Upper lobe of right lung (tissue), 1 donor: ENCODE measurements around the gene SCRG1. TPM values are rescaled to one million over a fixed set of nuclear protein-coding genes. Genes with fewer than 3 reads are reported as not detected.

Experiments
- ATAC-seq: fragments of 200-7000 bp; cut with Tn5 transposase; one replicate; pipeline ENCODE4 v1.9.1; 2020; ENCODE audit warnings: mild to moderate bottlenecking, moderate library complexity
- DNase-seq: peaks from one replicate; pipeline ENCODE4 v3.0.0-alpha.2; 2020
- H3K27ac ChIP-seq: fragments of 200-600 bp; one replicate; pipeline ENCODE4 v1.8.0; 2022
- H3K27me3 ChIP-seq: fragments of 200-600 bp; one replicate; pipeline ENCODE4 v1.8.0; 2022; ENCODE audit warnings: mild to moderate bottlenecking
- H3K36me3 ChIP-seq: fragments of 200-600 bp; one replicate; pipeline ENCODE4 v1.8.0; 2022
- H3K4me1 ChIP-seq: fragments of 200-600 bp; one replicate; pipeline ENCODE4 v1.8.0; 2022
- H3K4me3 ChIP-seq: fragments of 200-600 bp; one replicate; pipeline ENCODE4 v1.8.0; 2022; ENCODE audit warnings: mild to moderate bottlenecking
- H3K9me3 ChIP-seq: fragments of 200-600 bp; one replicate; pipeline ENCODE4 v1.8.0; 2022
- CTCF ChIP-seq: fragments of 200-600 bp; IDR thresholded peaks from one replicate; pipeline ENCODE4 v1.8.0; 2022; ENCODE audit warnings: antibody characterized with exemption
- intact Hi-C: fragments of 100-400 bp; cut with DNase I; formaldehyde crosslinking; loops from one replicate; pipeline ENCODE4 v1.11.0; 2022
- total RNA-seq: library from RNA; stranded (reverse); fragmentation: NEBNext Ultra II Directional; extraction: Animal tissue kit (Norgen Biotek cat#: 25700); gene quantifications from one replicate; pipeline ENCODE4 v1.2.1, GENCODE V29; 2021
- donor health status: DM: no; HTN: yes; CAD: no; lungs with severe emphysema.

The SCRG1 gene
- total RNA-seq, 1 donor from 2014 or later, result not detected

DNA sequence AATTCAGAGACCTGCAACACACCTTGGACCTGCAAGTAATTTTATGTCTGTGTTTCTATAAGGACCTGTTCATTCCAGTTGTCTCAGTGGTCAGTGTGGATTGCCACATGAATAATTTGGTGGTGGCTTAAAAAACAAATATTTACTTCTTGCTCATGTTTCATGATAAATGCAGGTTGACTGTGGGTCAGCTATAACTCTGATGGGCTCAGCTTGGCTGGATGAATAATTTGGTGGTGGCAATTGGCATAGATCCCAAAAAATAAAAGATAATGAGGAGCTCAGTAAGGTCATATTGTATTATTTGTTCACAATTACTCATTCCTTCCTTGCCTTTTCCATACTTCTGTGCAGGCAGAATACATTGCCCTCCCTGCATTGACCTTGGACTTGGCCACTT, 18.9 kb upstream of the SCRG1 start:
- Histone ChIP-seq H3K9me3 (no peaks in the 10 kb centered on the region), H3K4me1 (peaks cover 8% of the 10 kb centered on the region), H3K27ac (no peak overlapping the region), H3K4me3 (no peak overlapping the region), H3K36me3 (no peaks in the 10 kb centered on the region), H3K27me3 (no peaks in the 10 kb centered on the region)
- no peak for TF ChIP-seq CTCF
- no peak for ATAC-seq
- intact Hi-C loops, result loop anchor here (5.0 kb wide), 1 partner anchor 101 kb away; no protein-coding TSS in a partner anchor
- DNase-seq, result no peak

DNA sequence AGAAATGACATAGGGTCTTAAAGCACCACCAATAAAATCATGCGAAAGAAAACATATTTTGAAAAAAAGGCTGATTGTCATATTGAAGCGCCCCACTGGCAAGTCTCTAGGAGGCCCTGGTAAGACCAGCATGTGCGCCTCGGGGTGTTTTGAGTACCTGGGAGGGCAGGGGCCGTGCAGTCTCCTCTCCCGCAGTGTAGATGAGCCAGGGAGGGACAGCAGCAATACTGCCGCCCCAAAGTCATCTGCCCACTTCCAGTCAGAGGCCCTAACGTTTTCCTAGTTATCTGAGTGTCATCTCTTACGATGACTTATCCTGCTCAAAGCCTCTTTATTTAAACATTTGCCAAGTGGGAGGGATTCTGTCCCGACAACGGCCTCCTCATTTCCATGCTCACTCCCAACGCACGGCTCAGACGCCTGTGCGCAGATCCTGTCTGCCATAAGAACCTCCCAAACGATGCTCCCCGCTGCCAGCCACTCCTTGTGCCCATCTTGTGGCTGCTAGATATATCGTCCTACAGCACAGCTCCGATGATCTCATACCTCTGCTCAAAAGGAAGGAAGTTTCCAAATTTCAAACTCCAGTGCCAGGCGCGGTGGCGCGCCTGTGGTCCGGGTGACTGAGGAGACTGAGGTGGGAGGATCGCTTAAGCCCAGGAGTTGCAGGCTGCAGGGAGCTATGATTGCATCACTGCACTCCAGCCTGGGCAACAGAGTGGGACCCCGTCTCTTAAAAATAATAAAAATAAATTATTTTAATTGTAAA, 17.2 kb upstream of the SCRG1 start:
- Histone ChIP-seq H3K4me1 (peaks cover 8% of the 10 kb centered on the region), H3K9me3 (no peaks in the 10 kb centered on the region), H3K27me3 (no peaks in the 10 kb centered on the region), H3K4me3 (no peak overlapping the region), H3K36me3 (no peaks in the 10 kb centered on the region), H3K27ac (peak overlapping the region; percentile 55)
- DNase-seq (peak; percentile 86), ATAC-seq (peak; percentile 88)
- peak; percentile 9 for TF ChIP-seq CTCF
- intact Hi-C loops, result loop anchor here (5.0 kb wide), 1 partner anchor 99 kb away; no protein-coding TSS in a partner anchor

DNA sequence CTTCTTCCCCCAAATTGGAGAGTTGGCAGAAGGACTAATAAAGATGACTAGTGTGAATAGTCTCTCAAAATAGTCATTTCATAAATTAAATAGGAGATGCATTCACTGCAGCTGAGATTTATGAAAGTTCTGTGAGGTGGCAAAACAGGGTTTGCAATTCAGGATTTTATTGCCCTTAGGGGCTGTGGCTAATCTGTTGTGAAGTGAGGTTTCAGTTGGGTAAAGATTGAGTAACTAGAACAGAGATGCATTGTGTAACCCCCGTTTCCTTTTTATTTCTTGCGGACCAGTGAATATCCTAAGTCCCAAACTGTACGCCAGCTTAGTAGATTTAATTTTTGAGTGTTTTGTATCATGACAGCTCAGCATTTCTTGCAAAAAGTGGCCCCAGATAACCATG, 16.2 kb upstream of the SCRG1 start:
- no peak overlapping the region for H3K4me3 ChIP-seq
- DNase-seq (no peak), ATAC-seq (peak; percentile 50)
- H3K27ac ChIP-seq, result peak overlapping the region; percentile 55
- H3K27me3 ChIP-seq, result no peaks in the 10 kb centered on the region
- TF ChIP-seq CTCF, result no peak
- intact Hi-C loops, result loop anchor here (5.0 kb wide), 1 partner anchor 98 kb away; no protein-coding TSS in a partner anchor
- peaks cover 8% of the 10 kb centered on the region for H3K4me1 ChIP-seq
- no peaks in the 10 kb centered on the region for H3K36me3 ChIP-seq
- H3K9me3 ChIP-seq, result no peaks in the 10 kb centered on the region

DNA sequence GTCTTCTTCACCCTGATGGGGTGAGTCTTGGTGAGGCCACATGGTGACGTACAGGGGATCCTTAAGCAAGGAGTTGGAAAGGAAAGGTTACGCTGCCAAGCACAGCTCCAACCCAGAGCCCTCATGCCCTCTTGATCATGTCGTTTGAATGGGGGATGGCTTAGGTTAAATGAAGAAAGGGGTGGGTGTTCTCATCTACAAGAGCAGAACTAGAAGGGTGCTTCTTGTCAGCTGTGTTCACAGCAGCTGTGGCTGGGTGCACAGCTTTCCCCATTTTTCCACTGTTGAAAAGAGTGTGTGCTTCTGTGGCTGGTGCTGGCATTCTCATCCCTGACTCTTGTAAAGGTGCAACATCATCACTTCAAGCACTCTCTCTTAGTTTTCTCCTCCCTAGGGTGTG, 15.5 kb upstream of the SCRG1 start:
- DNase-seq, result no peak
- TF ChIP-seq CTCF, result no peak
- H3K27ac ChIP-seq, result no peak overlapping the region
- peaks cover 8% of the 10 kb centered on the region for H3K4me1 ChIP-seq
- no peaks in the 10 kb centered on the region for H3K9me3 ChIP-seq
- no peaks in the 10 kb centered on the region for H3K27me3 ChIP-seq
- no peak for ATAC-seq
- no peaks in the 10 kb centered on the region for H3K36me3 ChIP-seq
- intact Hi-C loops, result no loop called here
- H3K4me3 ChIP-seq, result no peak overlapping the region

DNA sequence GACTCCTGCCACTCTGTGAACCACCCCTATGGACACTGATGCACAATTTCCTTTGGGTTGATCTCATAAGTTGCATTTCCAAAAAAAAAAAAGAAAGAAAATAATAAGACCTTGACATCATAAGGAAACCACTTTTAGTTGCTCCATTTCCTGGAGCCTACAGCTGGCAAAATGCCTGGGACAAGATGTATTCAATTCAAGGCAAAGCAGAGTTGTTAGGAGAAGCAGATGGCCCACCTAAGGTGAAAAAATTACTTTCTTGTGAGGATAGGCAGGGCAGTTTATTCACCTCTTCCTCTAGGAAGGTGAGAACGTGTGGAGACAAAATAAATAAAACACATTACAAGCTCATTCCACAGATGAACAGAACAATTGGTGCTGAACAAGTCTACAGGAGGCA, 14.1 kb upstream of the SCRG1 start:
- Histone ChIP-seq H3K36me3 (no peaks in the 10 kb centered on the region), H3K4me1 (peaks cover 8% of the 10 kb centered on the region), H3K4me3 (no peak overlapping the region), H3K9me3 (no peaks in the 10 kb centered on the region), H3K27me3 (no peaks in the 10 kb centered on the region), H3K27ac (no peak overlapping the region)
- intact Hi-C loops, result no loop called here
- no peak for TF ChIP-seq CTCF
- DNase-seq, result no peak
- ATAC-seq, result no peak
